K562 (cell line): ENCODE data around the gene PLXNB3. TPM values are rescaled to one million over a fixed set of nuclear protein-coding genes. Genes with fewer than 3 reads are reported as not detected.

ENCODE experiments used
- ATF3 ChIP-seq, 2 experiments: fragments of 450-650 bp in 1 of 2; sonication (generic) in 1 of 2; formaldehyde crosslinking in 1 of 2; IDR thresholded peaks in 1 of 2; conservative IDR thresholded peaks in 1 of 2; 2 replicates each; pipeline versions ENCODE4 v1.6.1 to v1.8.1; 2016 to 2023; ENCODE audit warnings: mild to moderate bottlenecking in 2 of 2, moderate library complexity in 2 of 2, inconsistent platforms in 1 of 2, missing genetic modification reagents in 1 of 2
- ATF7 ChIP-seq: fragments of 450-650 bp; IDR thresholded peaks from 2 replicates; pipeline ENCODE4 v1.7.1; 2014; ENCODE audit warnings: mild to moderate bottlenecking, moderate library complexity
- FUS ChIP-seq: fragments of 200-400 bp; formaldehyde crosslinking; optimal IDR thresholded peaks from 2 replicates; pipeline ENCODE3; 2017; ENCODE audit warnings: low read depth, low read length
- HMGN3 ChIP-seq: IDR thresholded peaks from 2 replicates; pipeline ENCODE4 v1.6.1; 2011; ENCODE audit warnings: borderline replicate concordance, low read depth, mild to moderate bottlenecking, mixed read lengths, low read length; ENCODE audit not compliant: insufficient read length; ENCODE audit errors: extremely low read depth
- L3MBTL2 ChIP-seq: fragments of 450-650 bp; IDR thresholded peaks from 2 replicates; pipeline ENCODE4 v1.6.1; 2016; ENCODE audit warnings: mild to moderate bottlenecking, moderate library complexity
- NRF1 ChIP-seq, 2 experiments: fragments of 450-650 bp; IDR thresholded peaks in 1 of 2; conservative IDR thresholded peaks in 1 of 2; 2 replicates each; pipeline ENCODE4 v1.6.1; 2014; ENCODE audit warnings: mild to moderate bottlenecking in 2 of 2
- POLR3G ChIP-seq: IDR thresholded peaks from 2 replicates; pipeline ENCODE4 v1.6.1; 2011; ENCODE audit not compliant: insufficient read length, insufficient replicate concordance; ENCODE audit errors: extremely low read depth
- POU5F1 ChIP-seq: fragments of 150-350 bp; IDR thresholded peaks from 2 replicates; pipeline ENCODE4 v1.6.1; 2014; ENCODE audit warnings: borderline replicate concordance, low read length, low read depth, mild to moderate bottlenecking; ENCODE audit not compliant: partially characterized antibody
- TCFL5 ChIP-seq: fragments of 250-450 bp; sonication (Bioruptor Pico); conservative IDR thresholded peaks from 2 replicates; pipeline ENCODE4 v1.6.1; 2021; ENCODE audit warnings: mild to moderate bottlenecking, moderate library complexity, matching md5 sums
- TFAP4 ChIP-seq: sonication (generic); formaldehyde crosslinking; IDR thresholded peaks from 2 replicates; pipeline ENCODE4 v1.8.0; 2022; ENCODE audit warnings: missing genetic modification reagents, mild to moderate bottlenecking, moderate library complexity, borderline replicate concordance
- ZBTB40 ChIP-seq, 2 experiments: fragments of 450-650 bp in 1 of 2; sonication (generic) in 1 of 2; formaldehyde crosslinking in 1 of 2; IDR thresholded peaks; 2 replicates each; pipeline versions ENCODE4 v1.7.1 to v1.9.0; 2016 to 2022; ENCODE audit warnings: inconsistent platforms in 1 of 2, mild to moderate bottlenecking in 1 of 2, missing genetic modification reagents in 1 of 2
- ZNF75A ChIP-seq: fragments of 450-650 bp; formaldehyde crosslinking; IDR thresholded peaks from 2 replicates; pipeline ENCODE4 v1.4.0; 2020; ENCODE audit warnings: mild to moderate bottlenecking
- polyA plus RNA-seq, 8 experiments: library from polyadenylated mRNA; depleted of rRNA in 4 of 8; stranded (reverse) in 5 of 8; unstranded in 3 of 8; fragments of >200 nt; fragmentation: Nextera tagmentation in 2 of 8; fragmentation: Illumina TruSeq in 1 of 8; extraction: Ambion mirVana in 2 of 8; extraction: Trizol in 1 of 8; gene quantifications; 2 replicates each; pipeline versions ENCODE4 v1.2.1 to v1.2.3, GENCODE V29; 2011 to 2014; ENCODE audit warnings: inconsistent platforms in 1 of 8, missing spikeins in 1 of 8
- total RNA-seq, 7 experiments: library from RNA; depleted of rRNA in 6 of 7; stranded (reverse); fragments of >200 nt in 6 of 7; fragmentation: Illumina TruSeq in 2 of 7; extraction: Trizol in 2 of 7; gene quantifications; 2 replicates each; pipeline versions ENCODE4 v1.2.1 to v1.2.3, GENCODE V29; 2011 to 2021; ENCODE audit warnings: low replicate concordance in 1 of 7

PLXNB3 gene
- total and polyA plus RNA-seq, 9 of the 15 experiments (the other 6 are each of a cell fraction or from before 2014, with no cell fraction given) = 0.22 to 2.0 (median 1.4) TPM; not detected in 2

GRCh38 chrX:153726286-153727122, 37.5 kb upstream of the PLXNB3 start (continued):
- peak; percentile 45 to 58; a peak in 3 of 4 replicates for TF ChIP-seq NRF1 (conservative IDR thresholded peaks at IDR 0.05 in 1 of 2, IDR thresholded peaks at IDR 0.05 in 1 of 2)
- no peak for TF ChIP-seq ZBTB40 (IDR thresholded peaks at IDR 0.05)
- no peak for TF ChIP-seq ZBTB40 (CRISPR knock-in tag; IDR thresholded peaks at IDR 0.05)
- peak; percentile 50 for TF ChIP-seq HMGN3
- TF ChIP-seq ZNF75A = no peak
- no peak for TF ChIP-seq POLR3G
- TF ChIP-seq ATF7 = 0 out of 2 replicates have a peak, but pooled peaks have one; percentile 44
- no peak for TF ChIP-seq FUS
- peak; percentile 55 for TF ChIP-seq ATF3 (IDR thresholded peaks at IDR 0.05)
- no peak for TF ChIP-seq ATF3 (CRISPR knock-in tag; conservative IDR thresholded peaks at IDR 0.05)
- TF ChIP-seq TCFL5 (CRISPR knock-in tag) = no peak
- no peak for TF ChIP-seq POU5F1
- TF ChIP-seq L3MBTL2 = peak; percentile 76
- TF ChIP-seq TFAP4 (CRISPR knock-in tag) = peak; percentile 75; the same call in 1 of the 2 replicates
